ENCODE results near the gene POMT1.

DNA sequence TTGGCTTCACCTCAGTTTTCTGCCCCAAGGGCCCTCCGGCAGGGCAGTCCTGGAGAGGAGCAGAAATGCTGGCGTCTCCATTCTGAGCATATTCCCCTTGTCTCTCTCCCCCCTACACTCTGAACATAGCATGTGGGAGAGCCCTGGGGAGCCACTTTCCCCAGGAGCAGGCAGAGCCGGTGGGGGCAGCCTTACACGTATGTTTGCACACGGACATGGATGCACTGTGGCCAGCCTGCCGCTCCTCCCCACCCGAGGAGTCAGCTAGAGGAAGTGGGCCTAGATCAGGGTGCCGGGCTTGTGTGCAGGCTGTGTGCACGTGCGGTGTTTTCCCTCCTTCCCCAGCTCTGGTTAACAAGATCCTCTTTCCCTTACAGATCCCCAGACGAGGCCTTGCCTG, 25.4 kb upstream of the POMT1 start:
- TF ChIP-seq, protein P1, sequence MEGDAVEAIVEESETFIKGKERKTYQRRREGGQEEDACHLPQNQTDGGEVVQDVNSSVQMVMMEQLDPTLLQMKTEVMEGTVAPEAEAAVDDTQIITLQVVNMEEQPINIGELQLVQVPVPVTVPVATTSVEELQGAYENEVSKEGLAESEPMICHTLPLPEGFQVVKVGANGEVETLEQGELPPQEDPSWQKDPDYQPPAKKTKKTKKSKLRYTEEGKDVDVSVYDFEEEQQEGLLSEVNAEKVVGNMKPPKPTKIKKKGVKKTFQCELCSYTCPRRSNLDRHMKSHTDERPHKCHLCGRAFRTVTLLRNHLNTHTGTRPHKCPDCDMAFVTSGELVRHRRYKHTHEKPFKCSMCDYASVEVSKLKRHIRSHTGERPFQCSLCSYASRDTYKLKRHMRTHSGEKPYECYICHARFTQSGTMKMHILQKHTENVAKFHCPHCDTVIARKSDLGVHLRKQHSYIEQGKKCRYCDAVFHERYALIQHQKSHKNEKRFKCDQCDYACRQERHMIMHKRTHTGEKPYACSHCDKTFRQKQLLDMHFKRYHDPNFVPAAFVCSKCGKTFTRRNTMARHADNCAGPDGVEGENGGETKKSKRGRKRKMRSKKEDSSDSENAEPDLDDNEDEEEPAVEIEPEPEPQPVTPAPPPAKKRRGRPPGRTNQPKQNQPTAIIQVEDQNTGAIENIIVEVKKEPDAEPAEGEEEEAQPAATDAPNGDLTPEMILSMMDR (IDR thresholded peaks at IDR 0.05): no peak
- TF ChIP-seq POLR2A (IDR thresholded peaks at IDR 0.05): no peak
